H1 (cell line): Measurements from ENCODE around the gene YEATS2. TPM values are rescaled to one million over a fixed set of nuclear protein-coding genes. Genes with fewer than 3 reads are reported as not detected.

Source experiments
- CREB1 ChIP-seq: IDR thresholded peaks from 2 replicates; pipeline ENCODE4 v1.6.1; 2012; ENCODE audit warnings: inconsistent platforms
- EP300 ChIP-seq, 2 experiments: IDR thresholded peaks; 1 replicate in 1 of 2; 2 replicates in 1 of 2; pipeline ENCODE4 v1.6.1; 2011 to 2012; ENCODE audit warnings: low read depth in 2 of 2, low read length in 2 of 2, mild to moderate bottlenecking in 2 of 2, borderline replicate concordance in 1 of 2, inconsistent platforms in 1 of 2, moderate library complexity in 1 of 2
- KDM4A ChIP-seq: IDR thresholded peaks from one replicate; pipeline ENCODE4 v1.7.1; 2012; ENCODE audit warnings: low read depth, mild to moderate bottlenecking, moderate library complexity, low read length, inconsistent platforms; ENCODE audit not compliant: severe bottlenecking
- NANOG ChIP-seq: IDR thresholded peaks from 2 replicates; pipeline ENCODE4 v1.6.1; 2011; ENCODE audit warnings: low read length, low read depth, mild to moderate bottlenecking, inconsistent platforms; ENCODE audit not compliant: insufficient read depth, poor library complexity, severe bottlenecking
- TBP ChIP-seq: IDR thresholded peaks from 2 replicates; pipeline ENCODE4 v1.6.1; 2011; ENCODE audit warnings: low read depth, low read length, improper control_type of control experiment
- TCF12 ChIP-seq: IDR thresholded peaks from 2 replicates; pipeline ENCODE4 v1.6.1; 2011; ENCODE audit warnings: low read depth, mild to moderate bottlenecking, low read length
- polyA plus RNA-seq, 7 experiments: library from polyadenylated mRNA; depleted of rRNA in 3 of 7; stranded (reverse) in 5 of 7; unstranded in 2 of 7; fragments of >200 nt in 5 of 7; fragments of 200-250 nt in 2 of 7; gene quantifications; 1 replicate in 5 of 7; 2 replicates in 1 of 7; 4 replicates in 1 of 7; pipeline versions ENCODE4 v1.2.1 to v1.2.3, GENCODE V29; 2011 to 2013; ENCODE audit warnings: missing spikeins in 2 of 7, mixed read lengths in 2 of 7
- total RNA-seq: library from RNA; stranded (reverse); fragmentation: NEBNext Ultra II Directional; extraction: Animal tissue kit (Norgen Biotek cat#: 25700); gene quantifications from 2 replicates; pipeline ENCODE4 v1.2.1, GENCODE V29; 2021
- TF ChIP-seq, protein P1 (sequence below): fragments of 300-600 bp; sonication (generic); IDR thresholded peaks from 2 replicates; pipeline ENCODE4 v1.7.1; 2012; ENCODE audit warnings: low read length, moderate library complexity, mild to moderate bottlenecking, inconsistent platforms; ENCODE audit not compliant: insufficient replicate concordance

YEATS2 gene
- total and polyA plus RNA-seq, 2 of the 8 experiments (the other 6 are each of a cell fraction or from before 2014, with no cell fraction given): 35.3 to 53.7 TPM

DNA sequence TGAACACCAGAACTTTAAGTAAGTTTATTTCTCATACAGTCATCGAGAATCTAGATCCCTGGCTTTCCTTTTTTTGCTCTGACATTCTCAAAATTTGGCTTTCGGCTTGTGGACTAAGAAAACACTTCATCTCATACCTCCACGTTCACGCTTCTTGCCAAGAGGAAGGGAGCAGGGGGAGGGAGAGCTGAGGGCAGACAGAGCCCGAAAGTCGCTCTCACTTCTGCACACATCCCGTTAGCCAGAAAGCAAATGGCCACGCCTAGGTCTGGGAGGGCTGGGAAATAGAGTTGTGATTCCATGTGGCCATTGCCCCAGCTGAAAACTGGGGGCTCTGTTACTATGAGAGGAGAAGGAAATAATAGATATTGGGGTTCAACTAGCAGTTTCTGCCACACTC lies 70.5 kb downstream of the YEATS2 start (continued):
- TF ChIP-seq, protein P1, sequence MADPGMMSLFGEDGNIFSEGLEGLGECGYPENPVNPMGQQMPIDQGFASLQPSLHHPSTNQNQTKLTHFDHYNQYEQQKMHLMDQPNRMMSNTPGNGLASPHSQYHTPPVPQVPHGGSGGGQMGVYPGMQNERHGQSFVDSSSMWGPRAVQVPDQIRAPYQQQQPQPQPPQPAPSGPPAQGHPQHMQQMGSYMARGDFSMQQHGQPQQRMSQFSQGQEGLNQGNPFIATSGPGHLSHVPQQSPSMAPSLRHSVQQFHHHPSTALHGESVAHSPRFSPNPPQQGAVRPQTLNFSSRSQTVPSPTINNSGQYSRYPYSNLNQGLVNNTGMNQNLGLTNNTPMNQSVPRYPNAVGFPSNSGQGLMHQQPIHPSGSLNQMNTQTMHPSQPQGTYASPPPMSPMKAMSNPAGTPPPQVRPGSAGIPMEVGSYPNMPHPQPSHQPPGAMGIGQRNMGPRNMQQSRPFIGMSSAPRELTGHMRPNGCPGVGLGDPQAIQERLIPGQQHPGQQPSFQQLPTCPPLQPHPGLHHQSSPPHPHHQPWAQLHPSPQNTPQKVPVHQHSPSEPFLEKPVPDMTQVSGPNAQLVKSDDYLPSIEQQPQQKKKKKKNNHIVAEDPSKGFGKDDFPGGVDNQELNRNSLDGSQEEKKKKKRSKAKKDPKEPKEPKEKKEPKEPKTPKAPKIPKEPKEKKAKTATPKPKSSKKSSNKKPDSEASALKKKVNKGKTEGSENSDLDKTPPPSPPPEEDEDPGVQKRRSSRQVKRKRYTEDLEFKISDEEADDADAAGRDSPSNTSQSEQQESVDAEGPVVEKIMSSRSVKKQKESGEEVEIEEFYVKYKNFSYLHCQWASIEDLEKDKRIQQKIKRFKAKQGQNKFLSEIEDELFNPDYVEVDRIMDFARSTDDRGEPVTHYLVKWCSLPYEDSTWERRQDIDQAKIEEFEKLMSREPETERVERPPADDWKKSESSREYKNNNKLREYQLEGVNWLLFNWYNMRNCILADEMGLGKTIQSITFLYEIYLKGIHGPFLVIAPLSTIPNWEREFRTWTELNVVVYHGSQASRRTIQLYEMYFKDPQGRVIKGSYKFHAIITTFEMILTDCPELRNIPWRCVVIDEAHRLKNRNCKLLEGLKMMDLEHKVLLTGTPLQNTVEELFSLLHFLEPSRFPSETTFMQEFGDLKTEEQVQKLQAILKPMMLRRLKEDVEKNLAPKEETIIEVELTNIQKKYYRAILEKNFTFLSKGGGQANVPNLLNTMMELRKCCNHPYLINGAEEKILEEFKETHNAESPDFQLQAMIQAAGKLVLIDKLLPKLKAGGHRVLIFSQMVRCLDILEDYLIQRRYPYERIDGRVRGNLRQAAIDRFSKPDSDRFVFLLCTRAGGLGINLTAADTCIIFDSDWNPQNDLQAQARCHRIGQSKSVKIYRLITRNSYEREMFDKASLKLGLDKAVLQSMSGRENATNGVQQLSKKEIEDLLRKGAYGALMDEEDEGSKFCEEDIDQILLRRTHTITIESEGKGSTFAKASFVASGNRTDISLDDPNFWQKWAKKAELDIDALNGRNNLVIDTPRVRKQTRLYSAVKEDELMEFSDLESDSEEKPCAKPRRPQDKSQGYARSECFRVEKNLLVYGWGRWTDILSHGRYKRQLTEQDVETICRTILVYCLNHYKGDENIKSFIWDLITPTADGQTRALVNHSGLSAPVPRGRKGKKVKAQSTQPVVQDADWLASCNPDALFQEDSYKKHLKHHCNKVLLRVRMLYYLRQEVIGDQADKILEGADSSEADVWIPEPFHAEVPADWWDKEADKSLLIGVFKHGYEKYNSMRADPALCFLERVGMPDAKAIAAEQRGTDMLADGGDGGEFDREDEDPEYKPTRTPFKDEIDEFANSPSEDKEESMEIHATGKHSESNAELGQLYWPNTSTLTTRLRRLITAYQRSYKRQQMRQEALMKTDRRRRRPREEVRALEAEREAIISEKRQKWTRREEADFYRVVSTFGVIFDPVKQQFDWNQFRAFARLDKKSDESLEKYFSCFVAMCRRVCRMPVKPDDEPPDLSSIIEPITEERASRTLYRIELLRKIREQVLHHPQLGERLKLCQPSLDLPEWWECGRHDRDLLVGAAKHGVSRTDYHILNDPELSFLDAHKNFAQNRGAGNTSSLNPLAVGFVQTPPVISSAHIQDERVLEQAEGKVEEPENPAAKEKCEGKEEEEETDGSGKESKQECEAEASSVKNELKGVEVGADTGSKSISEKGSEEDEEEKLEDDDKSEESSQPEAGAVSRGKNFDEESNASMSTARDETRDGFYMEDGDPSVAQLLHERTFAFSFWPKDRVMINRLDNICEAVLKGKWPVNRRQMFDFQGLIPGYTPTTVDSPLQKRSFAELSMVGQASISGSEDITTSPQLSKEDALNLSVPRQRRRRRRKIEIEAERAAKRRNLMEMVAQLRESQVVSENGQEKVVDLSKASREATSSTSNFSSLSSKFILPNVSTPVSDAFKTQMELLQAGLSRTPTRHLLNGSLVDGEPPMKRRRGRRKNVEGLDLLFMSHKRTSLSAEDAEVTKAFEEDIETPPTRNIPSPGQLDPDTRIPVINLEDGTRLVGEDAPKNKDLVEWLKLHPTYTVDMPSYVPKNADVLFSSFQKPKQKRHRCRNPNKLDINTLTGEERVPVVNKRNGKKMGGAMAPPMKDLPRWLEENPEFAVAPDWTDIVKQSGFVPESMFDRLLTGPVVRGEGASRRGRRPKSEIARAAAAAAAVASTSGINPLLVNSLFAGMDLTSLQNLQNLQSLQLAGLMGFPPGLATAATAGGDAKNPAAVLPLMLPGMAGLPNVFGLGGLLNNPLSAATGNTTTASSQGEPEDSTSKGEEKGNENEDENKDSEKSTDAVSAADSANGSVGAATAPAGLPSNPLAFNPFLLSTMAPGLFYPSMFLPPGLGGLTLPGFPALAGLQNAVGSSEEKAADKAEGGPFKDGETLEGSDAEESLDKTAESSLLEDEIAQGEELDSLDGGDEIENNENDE: no peak
- TF ChIP-seq TBP: no peak
- TF ChIP-seq KDM4A: no peak
- TF ChIP-seq TCF12: no peak
- TF ChIP-seq CREB1: no peak
- TF ChIP-seq NANOG: no peak
- TF ChIP-seq EP300 (IDR thresholded peaks at IDR 0.05; ENCODE audit: borderline replicate concordance in 1 of 2, low read depth in 2 of 2, low read length in 2 of 2): no peak
